ENCODE measurements around the gene POLR3A.

Gene POLR3A

DNA sequence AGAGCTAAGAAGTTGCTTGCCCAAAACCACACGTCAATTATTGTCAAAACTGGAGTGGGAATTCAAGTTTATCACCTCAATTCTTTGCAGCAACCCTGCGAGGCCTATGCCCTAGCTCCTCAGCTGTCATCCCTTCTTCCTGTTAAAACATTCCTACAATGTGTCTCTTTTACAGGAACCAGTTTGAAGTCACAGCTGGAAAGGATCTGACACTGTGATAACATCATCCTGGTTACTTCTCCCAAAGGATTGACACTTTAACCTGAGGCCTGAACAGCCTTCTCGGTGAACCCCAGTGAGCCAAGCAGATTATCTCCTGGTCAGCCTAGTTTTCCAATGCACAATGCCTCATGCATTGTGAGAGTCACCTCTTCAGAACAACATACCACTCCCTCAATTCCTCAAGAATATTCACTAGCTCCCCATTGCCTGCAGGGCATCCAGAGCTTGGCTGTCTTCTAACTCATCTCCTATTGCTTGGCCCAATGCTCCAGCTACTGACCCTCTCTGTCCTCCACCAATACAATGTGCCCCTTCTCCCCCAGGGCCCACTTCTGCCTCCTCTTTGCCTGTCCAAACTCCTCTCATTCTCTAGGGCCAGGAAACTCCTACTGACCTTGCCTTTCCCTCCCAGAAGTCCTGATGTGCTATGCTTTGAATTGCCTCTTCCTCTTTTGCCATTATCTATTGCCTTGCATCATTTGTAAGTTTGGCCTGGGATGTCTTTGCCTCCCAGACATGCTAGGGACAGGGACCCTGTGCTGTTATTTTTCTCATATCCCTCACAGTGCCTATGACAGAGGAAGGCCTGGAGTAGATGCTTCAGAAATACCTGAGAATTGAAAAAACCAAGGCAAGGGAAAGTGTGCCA is 92.4 kb downstream of the POLR3A start:
- FAIRE-seq (no peak), DNase-seq (ENCODE audit: insufficient read length, low spot score) (no peak)
- TF ChIP-seq, protein P1, sequence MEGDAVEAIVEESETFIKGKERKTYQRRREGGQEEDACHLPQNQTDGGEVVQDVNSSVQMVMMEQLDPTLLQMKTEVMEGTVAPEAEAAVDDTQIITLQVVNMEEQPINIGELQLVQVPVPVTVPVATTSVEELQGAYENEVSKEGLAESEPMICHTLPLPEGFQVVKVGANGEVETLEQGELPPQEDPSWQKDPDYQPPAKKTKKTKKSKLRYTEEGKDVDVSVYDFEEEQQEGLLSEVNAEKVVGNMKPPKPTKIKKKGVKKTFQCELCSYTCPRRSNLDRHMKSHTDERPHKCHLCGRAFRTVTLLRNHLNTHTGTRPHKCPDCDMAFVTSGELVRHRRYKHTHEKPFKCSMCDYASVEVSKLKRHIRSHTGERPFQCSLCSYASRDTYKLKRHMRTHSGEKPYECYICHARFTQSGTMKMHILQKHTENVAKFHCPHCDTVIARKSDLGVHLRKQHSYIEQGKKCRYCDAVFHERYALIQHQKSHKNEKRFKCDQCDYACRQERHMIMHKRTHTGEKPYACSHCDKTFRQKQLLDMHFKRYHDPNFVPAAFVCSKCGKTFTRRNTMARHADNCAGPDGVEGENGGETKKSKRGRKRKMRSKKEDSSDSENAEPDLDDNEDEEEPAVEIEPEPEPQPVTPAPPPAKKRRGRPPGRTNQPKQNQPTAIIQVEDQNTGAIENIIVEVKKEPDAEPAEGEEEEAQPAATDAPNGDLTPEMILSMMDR (IDR thresholded peaks at IDR 0.05; ENCODE audit: insufficient read depth, missing control alignments) = no peak

DNA sequence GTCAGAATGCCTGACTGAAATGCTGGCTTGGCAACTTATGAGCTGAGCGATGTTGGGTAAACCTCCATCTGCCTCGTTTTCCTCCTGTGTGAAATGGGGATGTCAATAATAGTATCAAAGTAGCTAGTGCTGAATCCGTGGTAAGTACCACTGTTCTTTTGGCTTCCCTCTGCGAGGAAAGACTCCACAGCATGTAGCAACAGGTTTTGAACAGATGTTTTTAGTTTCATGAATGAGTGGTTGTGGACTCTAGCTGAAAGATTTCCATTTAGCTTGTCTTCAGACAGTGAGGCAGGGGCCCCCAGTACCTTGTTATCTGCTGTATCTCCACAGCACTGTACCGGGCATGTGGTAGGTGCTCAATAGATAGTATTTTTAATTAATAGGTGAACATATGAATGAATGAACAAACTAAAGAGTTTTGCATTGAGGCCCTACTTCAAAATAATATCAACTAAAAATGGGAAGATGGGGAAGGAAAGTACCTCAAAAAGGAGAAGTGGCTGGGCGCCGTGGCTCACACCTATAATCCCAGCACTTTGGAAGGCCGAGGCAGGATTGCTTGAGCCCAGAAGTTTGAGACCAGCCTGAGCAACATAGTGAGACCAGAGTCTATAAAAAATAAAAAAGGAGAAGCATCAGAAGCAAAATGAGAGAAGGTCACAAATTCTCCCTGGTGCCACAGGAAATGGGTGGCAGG is 97.1 kb downstream of the POLR3A start:
- TF ChIP-seq, protein P1 (IDR thresholded peaks at IDR 0.05; ENCODE audit: insufficient read depth, missing control alignments) = no peak
- no peak for FAIRE-seq
- DNase-seq (ENCODE audit: insufficient read length, low spot score) = no peak

DNA sequence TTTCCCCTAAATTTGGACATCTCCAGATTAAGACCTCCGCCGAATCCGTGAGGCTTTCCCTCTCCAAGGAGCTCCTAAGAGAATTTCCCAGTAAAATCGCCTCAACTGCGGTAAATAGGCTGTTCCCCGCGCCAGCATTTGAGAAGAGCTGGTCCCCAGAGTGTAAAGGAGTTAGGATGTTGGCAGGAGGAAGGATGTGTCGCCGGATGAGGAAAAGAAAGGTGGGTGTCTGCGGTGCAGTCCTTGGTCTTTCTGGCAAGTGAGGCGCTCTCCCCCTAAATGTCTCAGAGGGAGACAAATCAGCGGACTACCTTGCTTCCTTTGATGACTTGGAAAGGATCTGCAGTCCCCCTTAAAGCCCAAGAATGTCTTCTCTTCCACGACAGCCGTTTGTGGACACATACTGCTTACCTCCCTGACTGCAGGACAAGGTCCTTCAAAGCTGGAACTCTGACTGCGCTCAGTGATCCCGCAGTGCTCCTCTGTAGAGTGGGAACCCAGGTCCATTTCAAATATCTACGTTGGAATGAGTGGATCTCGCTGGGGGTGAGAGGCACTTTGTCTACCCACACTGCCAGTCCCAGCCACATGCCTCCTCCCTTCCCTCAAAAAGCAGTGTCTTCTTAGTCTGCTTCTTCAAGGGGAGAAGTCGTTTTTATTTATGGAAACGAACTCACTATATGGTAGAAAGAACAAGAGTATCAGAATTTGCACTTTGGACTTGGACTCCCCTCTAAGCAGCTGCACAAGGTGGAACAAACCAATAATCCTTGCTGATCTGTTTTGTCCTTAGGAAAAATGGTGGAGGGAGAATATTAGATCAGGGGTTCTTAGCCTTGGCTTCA is 101.7 kb downstream of the POLR3A start:
- DNase-seq (ENCODE audit: insufficient read length, low spot score) (no peak), FAIRE-seq (no peak)
- TF ChIP-seq, protein P1 (IDR thresholded peaks at IDR 0.05; ENCODE audit: insufficient read depth, missing control alignments) = no peak

GRCh38 chr10:77926566-77927401 is 102.5 kb downstream of the POLR3A start, which contains the start of gene DLG5:
DLG5 (minus strand) TSS chr10:77926755; CDS start chr10:77926520, 235 bp downstream.
- no peak for DNase-seq (ENCODE audit: insufficient read length, low spot score)
- TF ChIP-seq, protein P1 (IDR thresholded peaks at IDR 0.05; ENCODE audit: insufficient read depth, missing control alignments) = no peak
- FAIRE-seq = no peak

GRCh38 chr10:77925795-77926565 is 103.3 kb downstream of the POLR3A start:
- no peak for DNase-seq (ENCODE audit: insufficient read length, low spot score)
- no peak for FAIRE-seq

More at GRCh38 chr10:77925795-77926565, 103.3 kb downstream of the POLR3A start:
- TF ChIP-seq, protein P1 (IDR thresholded peaks at IDR 0.05; ENCODE audit: insufficient read depth, missing control alignments) = no peak
